MM.1S (cell line): ENCODE measurements around the gene IFNW1.
"Not testable (repeated sequence)": the region's sequence is repeated elsewhere in the genome, so short reads cannot be mapped to it uniquely, and the experiment has no call there.

ENCODE experiments used
- DNase-seq: peaks from one replicate; pipeline ENCODE4 v3.0.0-alpha.2; 2015
- H2AFZ ChIP-seq: fragments of 300-600 bp; sonication (generic); 2 replicates; pipeline ENCODE4 v1.6.0; 2016; ENCODE audit warnings: antibody characterized with exemption, low read length
- H3F3A ChIP-seq: fragments of 300-600 bp; sonication (generic); 2 replicates; pipeline ENCODE4 v1.6.1; 2016; ENCODE audit warnings: mild to moderate bottlenecking, antibody characterized with exemption, low read length, moderate library complexity, mixed read lengths; ENCODE audit not compliant: insufficient read depth
- H3K27ac ChIP-seq: fragments of 300-600 bp; sonication (generic); 2 replicates; pipeline ENCODE4 v1.5.1; 2016; ENCODE audit warnings: mild to moderate bottlenecking, low read length
- H3K27me3 ChIP-seq: fragments of 300-600 bp; sonication (generic); replicated peaks from 2 replicates; pipeline ENCODE4 v1.6.0; 2016; ENCODE audit warnings: low read length; ENCODE audit not compliant: insufficient read depth
- H3K36me3 ChIP-seq: fragments of 300-600 bp; sonication (generic); replicated peaks from 2 replicates; pipeline ENCODE4 v1.6.1; 2016; ENCODE audit warnings: mild to moderate bottlenecking, low read length, mixed read lengths; ENCODE audit not compliant: insufficient read depth
- H3K4me1 ChIP-seq: fragments of 300-600 bp; sonication (generic); 2 replicates; pipeline ENCODE4 v1.6.1; 2016; ENCODE audit warnings: low read length, mixed read lengths
- H3K4me2 ChIP-seq: fragments of 300-600 bp; sonication (generic); 2 replicates; pipeline ENCODE4 v1.6.0; 2016; ENCODE audit warnings: low read depth, low read length
- H3K4me3 ChIP-seq: fragments of 300-600 bp; sonication (generic); 2 replicates; pipeline ENCODE4 v1.5.1; 2016; ENCODE audit warnings: low read length, mixed read lengths
- H3K79me2 ChIP-seq: fragments of 300-600 bp; sonication (generic); 2 replicates; pipeline ENCODE4 v1.6.1; 2016; ENCODE audit warnings: mixed run types, low read length, mixed read lengths
- H3K9ac ChIP-seq: fragments of 300-600 bp; sonication (generic); 2 replicates; pipeline ENCODE4 v1.6.1; 2016; ENCODE audit warnings: low read length, mixed read lengths
- H3K9me2 ChIP-seq: fragments of 300-600 bp; sonication (generic); replicated peaks from 2 replicates; pipeline ENCODE4 v1.6.1; 2016; ENCODE audit warnings: mild to moderate bottlenecking, low read length, mixed read lengths; ENCODE audit not compliant: insufficient read depth
- H3K9me3 ChIP-seq: fragments of 300-600 bp; sonication (generic); replicated peaks from 2 replicates; pipeline ENCODE4 v1.6.1; 2016; ENCODE audit warnings: mild to moderate bottlenecking, low read length, mixed read lengths; ENCODE audit not compliant: insufficient read depth
- H4K20me1 ChIP-seq: fragments of 300-600 bp; sonication (generic); 2 replicates; pipeline ENCODE4 v1.6.1; 2016; ENCODE audit warnings: mild to moderate bottlenecking, low read length, moderate library complexity, mixed read lengths; ENCODE audit not compliant: insufficient read depth
- EZH2 ChIP-seq: fragments of 300-600 bp; sonication (generic); optimal IDR thresholded peaks from 2 replicates; pipeline ENCODE3; 2017; ENCODE audit warnings: low read depth, mild to moderate bottlenecking, antibody characterized with exemption, low read length, mixed read lengths
- EZH2phosphoT487 ChIP-seq: fragments of 300-600 bp; sonication (generic); IDR thresholded peaks from 2 replicates; pipeline ENCODE4 v1.6.1; 2018; ENCODE audit warnings: antibody characterized with exemption, low read length
- TF ChIP-seq, protein P1 (sequence below): fragments of 300-600 bp; sonication (generic); IDR thresholded peaks from 2 replicates; pipeline ENCODE4 v1.5.1; 2016; ENCODE audit warnings: antibody characterized with exemption, low read length, mixed read lengths

IFNW1 gene

GRCh38 chr9:21141427-21141882 lies at the start of gene IFNW1:
TSS of gene IFNW1 (minus strand) at chr9:21141832. CDS start at chr9:21141570, 262 bp downstream.
- Histone ChIP-seq H2AFZ (no peak within 1 kb of the TSS), H3K4me3 (no peak within 1 kb of the TSS), H3K27ac (no peak within 1 kb of the TSS), H3K9me3 (no peaks in the 10 kb centered on the region), H3K36me3 (no peaks in the 10 kb centered on the region), H3K4me2 (peak within 1 kb of the TSS; percentile 41; the same call in 1 of the 2 replicates), H3K9ac (no peak within 1 kb of the TSS), H3K27me3 (no peaks in the 10 kb centered on the region), H3K9me2 (no peaks in the 10 kb centered on the region), H3K4me1 (peaks cover 17% of the 10 kb centered on the region; the same call in 1 of the 2 replicates), H4K20me1 (no peaks in the 10 kb centered on the region), H3F3A (no peaks in the 10 kb centered on the region), H3K79me2 (no peaks in the 10 kb centered on the region)
- DNase-seq: peak; percentile 24
- TF ChIP-seq EZH2: no peak
- TF ChIP-seq, protein P1, sequence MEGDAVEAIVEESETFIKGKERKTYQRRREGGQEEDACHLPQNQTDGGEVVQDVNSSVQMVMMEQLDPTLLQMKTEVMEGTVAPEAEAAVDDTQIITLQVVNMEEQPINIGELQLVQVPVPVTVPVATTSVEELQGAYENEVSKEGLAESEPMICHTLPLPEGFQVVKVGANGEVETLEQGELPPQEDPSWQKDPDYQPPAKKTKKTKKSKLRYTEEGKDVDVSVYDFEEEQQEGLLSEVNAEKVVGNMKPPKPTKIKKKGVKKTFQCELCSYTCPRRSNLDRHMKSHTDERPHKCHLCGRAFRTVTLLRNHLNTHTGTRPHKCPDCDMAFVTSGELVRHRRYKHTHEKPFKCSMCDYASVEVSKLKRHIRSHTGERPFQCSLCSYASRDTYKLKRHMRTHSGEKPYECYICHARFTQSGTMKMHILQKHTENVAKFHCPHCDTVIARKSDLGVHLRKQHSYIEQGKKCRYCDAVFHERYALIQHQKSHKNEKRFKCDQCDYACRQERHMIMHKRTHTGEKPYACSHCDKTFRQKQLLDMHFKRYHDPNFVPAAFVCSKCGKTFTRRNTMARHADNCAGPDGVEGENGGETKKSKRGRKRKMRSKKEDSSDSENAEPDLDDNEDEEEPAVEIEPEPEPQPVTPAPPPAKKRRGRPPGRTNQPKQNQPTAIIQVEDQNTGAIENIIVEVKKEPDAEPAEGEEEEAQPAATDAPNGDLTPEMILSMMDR: no peak
- TF ChIP-seq EZH2phosphoT487: no peak

DNA sequence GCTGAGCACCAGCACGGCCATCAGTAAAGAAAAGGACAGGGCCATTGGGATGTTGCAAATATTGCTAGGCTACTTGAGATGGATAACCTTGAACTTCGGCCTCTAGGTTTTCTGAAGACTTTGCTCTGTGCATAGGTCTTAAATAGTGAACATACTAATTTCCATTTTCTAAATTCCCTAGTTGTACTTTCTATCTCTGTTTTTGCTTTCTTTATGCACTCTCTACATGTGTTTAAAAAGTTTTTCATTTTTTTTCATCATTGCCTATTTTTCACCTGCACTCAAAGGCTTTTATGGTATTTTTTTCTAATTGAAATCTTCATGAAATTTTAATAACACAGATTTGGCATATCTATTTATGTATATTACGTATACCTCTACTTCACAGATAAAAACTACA lies 45.9 kb upstream of the IFNW1 start, which contains the start of gene IFNA4:
Gene IFNA4, minus strand, starts transcription at position 101 of the 400 bp plus-strand sequence. Its CDS starts 56 bp downstream, at position 45.
- H4K20me1 ChIP-seq, H3K36me3 ChIP-seq, H3K79me2 ChIP-seq, H3K4me3 ChIP-seq, H3K4me1 ChIP-seq, H3F3A ChIP-seq, H3K9ac ChIP-seq, H3K9me2 ChIP-seq, H3K4me2 ChIP-seq, H3K27ac ChIP-seq, H2AFZ ChIP-seq, H3K27me3 ChIP-seq, H3K9me3 ChIP-seq, DNase-seq: not testable (repeated sequence)

DNA sequence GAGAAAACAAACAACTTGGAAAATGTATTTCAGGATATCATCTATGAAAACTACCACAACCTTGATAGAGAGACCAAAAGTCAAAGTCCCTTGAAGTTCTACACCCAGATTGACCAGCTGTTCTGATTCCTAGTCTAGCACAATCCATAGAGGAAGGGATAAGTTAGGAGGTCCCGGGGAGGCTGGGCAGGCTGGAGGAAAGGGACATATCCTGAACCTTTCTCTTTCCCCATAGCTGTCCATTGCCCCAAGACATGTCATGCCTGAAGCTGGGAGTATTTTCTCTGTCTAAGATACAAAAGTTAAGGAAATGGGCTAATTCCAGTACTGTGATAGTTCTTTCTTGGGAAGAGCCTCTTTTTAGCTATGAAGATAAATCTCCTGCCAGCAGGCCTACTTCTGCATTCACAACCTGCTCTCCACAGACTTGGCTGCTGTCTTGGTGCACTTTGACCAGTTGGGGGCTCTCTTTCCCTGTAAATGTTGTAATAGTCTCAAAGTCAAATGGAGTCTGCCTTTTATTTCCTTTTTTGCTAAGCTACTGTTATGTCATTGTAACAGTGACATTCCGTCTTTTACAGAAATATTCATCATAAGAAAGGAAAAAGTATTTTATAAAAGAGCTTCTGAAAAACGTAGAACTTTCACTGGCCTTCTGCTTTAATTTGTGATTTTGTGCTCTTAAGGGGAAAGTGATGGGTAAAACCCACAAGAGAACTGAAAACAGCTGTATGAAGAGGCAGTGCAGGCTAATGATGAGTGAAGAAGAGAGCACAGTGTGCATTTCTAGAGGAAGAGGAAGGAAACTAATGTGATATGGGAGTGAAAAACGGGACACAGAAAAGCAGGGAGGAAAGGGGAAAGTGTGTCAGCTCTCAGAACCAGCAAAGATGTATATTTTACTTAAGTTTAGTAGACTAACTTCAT lies 41.4 kb upstream of the IFNW1 start:
- not testable (repeated sequence) for H3K27me3 ChIP-seq, H3K36me3 ChIP-seq, H3K4me3 ChIP-seq, H3K79me2 ChIP-seq, H3K4me1 ChIP-seq, H3F3A ChIP-seq, H4K20me1 ChIP-seq, H3K27ac ChIP-seq, H2AFZ ChIP-seq, H3K9ac ChIP-seq, H3K4me2 ChIP-seq, H3K9me3 ChIP-seq, H3K9me2 ChIP-seq
- TF ChIP-seq, protein P1: peak; percentile 35
- DNase-seq: peak; percentile 14

DNA sequence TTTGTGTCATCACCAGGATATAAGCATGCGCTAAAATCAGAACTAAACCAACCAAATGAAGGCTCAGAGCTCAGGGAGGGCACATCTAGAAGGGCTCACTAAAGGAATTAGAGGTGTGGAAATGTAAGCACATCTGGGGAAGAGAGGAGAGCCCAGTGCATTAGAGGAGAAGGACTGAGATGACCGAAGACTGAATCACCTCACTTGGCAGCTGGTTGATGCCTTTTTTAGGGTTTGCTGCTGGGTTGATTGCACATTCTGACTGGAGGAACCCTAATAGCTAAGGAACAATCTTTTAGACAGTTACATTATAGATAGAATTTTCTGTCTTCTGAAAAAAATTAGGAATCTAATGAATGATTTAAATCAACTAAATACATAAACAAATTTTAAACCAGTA lies 33.0 kb upstream of the IFNW1 start:
- H3K79me2 ChIP-seq: no peaks in the 10 kb centered on the region
- no peak overlapping the region for H3K9ac ChIP-seq
- no peaks in the 10 kb centered on the region for H3F3A ChIP-seq
- H3K9me2 ChIP-seq: no peaks in the 10 kb centered on the region
- DNase-seq: no peak
- no peak overlapping the region for H3K4me3 ChIP-seq
- no peaks in the 10 kb centered on the region for H4K20me1 ChIP-seq
- no peaks in the 10 kb centered on the region for H3K36me3 ChIP-seq
- H3K27ac ChIP-seq: no peak overlapping the region
- H3K4me1 ChIP-seq: no peaks in the 10 kb centered on the region
- H3K27me3 ChIP-seq: no peaks in the 10 kb centered on the region
- TF ChIP-seq EZH2: no peak
- no peak for TF ChIP-seq EZH2phosphoT487
- TF ChIP-seq, protein P1: no peak
- no peaks in the 10 kb centered on the region for H3K9me3 ChIP-seq
- H3K4me2 ChIP-seq: no peak overlapping the region
- no peak overlapping the region for H2AFZ ChIP-seq
